Lower leg skin (tissue), 4 donors: ENCODE measurements around the gene CAPN10. TPM values are rescaled to one million over a fixed set of nuclear protein-coding genes. Genes with fewer than 3 reads are reported as not detected.
A peak's percentile ranks its signal among the peaks of the same experiment; 100 is the strongest.
"Not testable (repeated sequence)": the region's sequence is repeated elsewhere in the genome, so short reads cannot be mapped to it uniquely, and the experiment has no call there.

Source experiments
- DNase-seq, 2 donors: peaks; one replicate each; pipeline ENCODE4 v3.0.0-alpha.2; 2019; ENCODE audit warnings: low spot score in 2 of 2
- H3K4me3 ChIP-seq: fragments of 200-600 bp; sonication (generic); 2 replicates; pipeline ENCODE4 v1.5.1; 2017; ENCODE audit warnings: mild to moderate bottlenecking, low read depth; ENCODE audit not compliant: poor library complexity, severe bottlenecking
- CTCF ChIP-seq, 3 donors: fragments of 450-650 bp; IDR thresholded peaks; one replicate each; pipeline ENCODE4 v1.5.1; 2016; ENCODE audit warnings: antibody characterized with exemption in 3 of 3, mild to moderate bottlenecking in 3 of 3, moderate library complexity in 2 of 3
- POLR2A ChIP-seq, 2 donors: fragments of 450-650 bp; IDR thresholded peaks; one replicate each; pipeline ENCODE4 v1.6.1; 2016 to 2017; ENCODE audit warnings: antibody characterized with exemption in 2 of 2, mild to moderate bottlenecking in 1 of 2, moderate library complexity in 1 of 2
- WGBS, 2 donors: methylation state at CpG; one replicate each; pipeline ENCODE4 v1.1.5; 2018; 5-methylcytosine and 5-hydroxymethylcytosine counted together
- intact Hi-C: fragments of 100-400 bp; cut with DNase I; formaldehyde crosslinking; loops from one replicate; pipeline ENCODE4 v1.15.0; 2023; ENCODE audit warnings: low total_unique reads
- total RNA-seq, 4 donors: library from RNA; depleted of rRNA; stranded (reverse); fragments of >200 nt; gene quantifications; one replicate each; pipeline ENCODE4 v1.1.0, GENCODE V29; 2016

Gene CAPN10
- total RNA-seq, 4 donors from 2014 or later: 25.6 to 38.0 (median 28.4) TPM

GRCh38 chr2:240615396-240615795 lies 28.9 kb downstream of the CAPN10 start:
- intact Hi-C loops: no loop called here
- WGBS, 2 donors: 86 to 92% methylated on average over 2 of the region's 2 CpGs
- peak in 1 of 2 donors; percentile 10 for DNase-seq
- TF ChIP-seq CTCF (IDR thresholded peaks at IDR 0.05) (no peak), POLR2A (IDR thresholded peaks at IDR 0.05) (no peak)
- no peak overlapping the region for H3K4me3 ChIP-seq

GRCh38 chr2:240615820-240616547 lies 29.4 kb downstream of the CAPN10 start:
- intact Hi-C loops: no loop called here
- WGBS, 2 donors: 80 to 86% methylated on average over 20 of the region's 20 CpGs
- no peak for TF ChIP-seq POLR2A (IDR thresholded peaks at IDR 0.05)
- no peak for TF ChIP-seq CTCF (IDR thresholded peaks at IDR 0.05)
- peak in 1 of 2 donors; percentile 79 for DNase-seq
- no peak overlapping the region for H3K4me3 ChIP-seq

GRCh38 chr2:240616860-240617666 lies 30.5 kb downstream of the CAPN10 start:
- DNase-seq: peak in 1 of 2 donors; percentile 7
- 83 to 86% methylated on average over 3 to 5 of the region's 5 CpGs for WGBS, 2 donors
- H3K4me3 ChIP-seq, intact Hi-C loops: not testable (repeated sequence)

- intact Hi-C loops: no loop called here
- no peak for TF ChIP-seq POLR2A (IDR thresholded peaks at IDR 0.05)
- no peak for TF ChIP-seq CTCF (IDR thresholded peaks at IDR 0.05)
Measured at GRCh38 chr2:240618776-240619175, 32.2 kb downstream of the CAPN10 start.

GRCh38 chr2:240619506-240620148 lies 33.1 kb downstream of the CAPN10 start:
- no peak for DNase-seq
- TF ChIP-seq POLR2A (IDR thresholded peaks at IDR 0.05) (no peak), CTCF (IDR thresholded peaks at IDR 0.05) (no peak)
- no peak overlapping the region for H3K4me3 ChIP-seq
- 61 to 67% methylated on average over 17 to 18 of the region's 19 CpGs for WGBS, 2 donors
- intact Hi-C loops: no loop called here

More at GRCh38 chr2:240618776-240619175, 32.2 kb downstream of the CAPN10 start:
- no peak overlapping the region for H3K4me3 ChIP-seq
- peak in 1 of 2 donors; percentile 10 for DNase-seq
- WGBS, 2 donors: 78 to 94% methylated on average over 6 of the region's 6 CpGs
